ENCODE measurements around the gene TMEM212. TPM values are rescaled to one million over a fixed set of nuclear protein-coding genes. Genes with fewer than 3 reads are reported as not detected.

The TMEM212 gene
- total RNA-seq, 1 donor from 2014 or later, result not detected

DNA sequence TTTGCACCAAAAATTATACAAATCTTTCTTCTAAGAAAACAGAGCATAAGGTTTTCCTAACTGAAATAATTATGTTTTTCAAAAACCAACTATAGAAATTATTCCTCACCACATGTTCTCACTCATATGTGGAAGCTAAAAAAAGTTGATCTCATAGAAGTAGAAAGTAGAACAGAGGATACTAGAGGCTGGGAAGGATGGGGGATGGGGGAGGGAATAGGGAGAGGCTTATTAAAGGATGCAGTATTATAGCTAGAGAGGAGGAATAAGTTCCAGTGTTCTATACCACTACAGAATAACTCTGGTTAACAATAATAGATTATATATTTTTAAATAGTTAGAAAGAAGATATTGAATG, 12.7 kb upstream of the TMEM212 start:
- intact Hi-C loops (cut with DNase I), result loop anchor here (5.0 to 10.0 kb wide), 2 partner anchors 183 to 504 kb away; no protein-coding TSS in a partner anchor
- no peak for DNase-seq (ENCODE audit: low spot score)

DNA sequence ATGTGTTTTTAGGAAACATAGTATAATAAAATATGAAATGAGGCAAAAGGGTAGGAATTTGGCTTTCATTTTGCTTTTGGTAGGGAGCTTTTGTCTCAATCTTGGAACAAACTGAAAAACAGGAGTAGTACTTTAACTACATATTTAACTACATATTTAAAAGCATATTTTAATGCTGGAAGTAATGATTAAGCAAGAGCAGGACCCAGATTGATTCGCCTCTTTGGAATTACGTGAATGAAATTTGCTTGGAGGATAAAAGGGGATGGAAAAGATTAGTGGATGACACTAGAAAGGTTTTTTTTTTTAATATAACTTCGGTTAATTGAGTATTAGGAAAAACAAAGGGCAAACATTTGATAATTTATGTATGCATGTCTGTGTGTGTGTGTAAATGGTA, 11.2 kb upstream of the TMEM212 start:
- intact Hi-C loops (cut with DNase I), result loop anchor here (5.0 to 10.0 kb wide), 2 partner anchors 185 to 503 kb away; no protein-coding TSS in a partner anchor
- no peak for DNase-seq (ENCODE audit: low spot score)

DNA sequence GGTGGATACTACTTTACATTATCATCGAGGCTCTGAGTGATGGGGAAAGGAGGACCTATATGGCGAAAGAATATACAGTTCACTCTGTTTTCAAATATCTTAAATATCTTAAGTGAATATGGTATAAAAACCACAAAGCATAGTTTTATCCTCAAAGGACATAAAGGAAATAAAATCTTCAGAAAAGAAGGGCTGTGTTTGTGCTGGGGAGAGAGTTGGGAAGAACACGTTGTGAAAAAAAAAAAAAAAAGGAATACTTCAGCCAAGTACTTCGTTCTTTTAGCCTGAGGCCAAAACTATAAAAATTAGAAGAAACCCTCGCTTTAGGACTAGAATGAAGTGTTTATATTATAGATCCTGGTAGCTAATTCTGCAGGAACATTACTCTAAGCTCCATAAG, 10.2 kb upstream of the TMEM212 start:
- intact Hi-C loops (cut with DNase I), result loop anchor here (5.0 to 10.0 kb wide), 2 partner anchors 186 to 502 kb away; no protein-coding TSS in a partner anchor
- DNase-seq (ENCODE audit: low spot score), result no peak

DNA sequence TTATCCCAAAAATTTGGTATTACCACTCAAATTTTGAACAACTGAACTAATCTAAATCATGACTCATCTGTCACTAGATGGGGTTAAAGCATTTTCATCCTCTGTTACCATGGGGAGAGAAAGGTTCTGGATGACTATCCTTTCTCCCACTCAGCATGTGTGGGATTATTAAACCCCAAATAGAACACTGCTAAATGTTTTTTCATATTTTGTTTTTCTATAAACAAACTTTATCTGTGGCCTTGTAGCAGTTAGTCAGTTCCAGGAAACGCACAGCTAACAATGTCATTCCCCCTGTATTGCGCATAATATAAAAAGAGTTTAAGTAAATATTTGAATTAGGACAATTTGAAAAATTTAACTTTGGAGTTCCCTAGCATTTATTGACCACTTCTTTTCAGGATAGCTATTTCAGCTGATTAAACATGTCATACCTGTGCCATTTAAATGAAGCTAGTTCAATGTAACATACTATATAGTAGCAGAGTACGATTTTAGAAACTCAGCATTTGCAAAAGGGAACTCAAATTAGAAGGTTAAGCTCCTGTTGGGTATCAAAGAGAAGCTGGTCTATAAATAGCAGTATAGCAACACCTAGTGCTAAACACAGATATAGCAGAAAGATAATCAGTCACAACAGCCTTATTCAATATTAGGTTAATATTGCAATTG, 9.2 kb upstream of the TMEM212 start:
- DNase-seq (ENCODE audit: low spot score), result no peak
- intact Hi-C loops (cut with DNase I), result loop anchor here (5.0 to 10.0 kb wide), 2 partner anchors 187 to 501 kb away; no protein-coding TSS in a partner anchor

DNA sequence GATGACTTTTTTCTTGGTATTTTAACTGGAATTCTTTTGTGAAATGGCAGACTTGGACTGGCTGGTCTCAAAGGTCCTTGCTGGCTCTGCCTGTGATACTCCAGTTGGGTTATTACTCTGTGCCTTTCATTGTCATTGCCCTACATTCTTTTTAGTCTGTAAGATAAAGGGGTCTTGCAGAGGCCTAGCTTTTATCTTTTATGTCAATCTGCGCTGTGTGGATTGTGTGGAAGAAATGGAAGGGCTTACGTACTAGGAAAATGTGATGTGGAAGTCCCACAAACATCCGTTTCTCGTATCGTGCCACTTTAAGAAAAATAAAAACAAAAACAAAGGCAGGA, 8.7 kb upstream of the TMEM212 start:
- intact Hi-C loops (cut with DNase I), result loop anchor here (5.0 to 10.0 kb wide), 2 partner anchors 187 to 500 kb away; no protein-coding TSS in a partner anchor

DNA sequence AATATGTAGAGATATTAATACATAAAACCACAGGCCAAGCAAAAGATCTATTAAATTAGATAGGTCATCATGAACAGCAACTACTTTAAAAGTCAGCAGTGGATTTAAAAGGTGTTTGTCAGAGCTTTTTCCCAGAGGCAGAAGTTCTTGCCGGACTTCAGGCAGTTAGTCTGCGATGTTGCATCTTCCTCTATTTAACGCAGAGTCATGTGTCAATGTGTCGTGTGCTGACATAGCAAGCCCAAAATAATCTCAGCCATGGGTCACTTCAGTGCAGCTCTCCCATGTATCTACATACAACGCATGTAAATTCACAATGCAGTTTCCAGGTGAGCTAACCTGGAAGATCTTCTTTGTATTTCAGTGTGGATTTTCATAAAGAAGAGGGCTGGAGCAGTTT, 8.0 kb upstream of the TMEM212 start:
- DNase-seq (ENCODE audit: low spot score), result no peak
- intact Hi-C loops (cut with DNase I), result loop anchor here (5.0 to 10.0 kb wide), 2 partner anchors 207 to 500 kb away; no protein-coding TSS in a partner anchor

More for the DNA sequence above, 8.7 kb upstream of the TMEM212 start:
- DNase-seq (ENCODE audit: low spot score), result no peak

DNA sequence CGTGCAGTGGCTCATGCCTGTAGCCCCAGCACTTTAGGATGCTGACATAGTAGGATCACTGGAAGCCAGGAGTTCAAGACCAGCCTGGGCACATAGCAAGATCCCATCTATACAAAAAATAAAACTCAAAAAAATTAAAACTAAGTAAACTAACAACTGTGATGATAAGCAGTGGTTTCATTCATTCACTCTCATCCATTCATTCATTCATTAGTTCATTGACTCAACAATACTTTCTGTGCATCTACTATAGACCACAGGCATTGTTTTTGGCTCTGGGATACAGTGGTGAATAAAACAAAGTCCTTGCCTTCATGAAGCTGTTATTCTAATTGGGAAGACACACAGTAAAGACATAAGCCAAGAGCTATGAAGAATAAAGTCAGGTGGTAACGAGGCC, 7.5 kb upstream of the TMEM212 start:
- intact Hi-C loops (cut with DNase I), result loop anchor here (5.0 to 10.0 kb wide), 2 partner anchors 207 to 499 kb away; no protein-coding TSS in a partner anchor
- DNase-seq (ENCODE audit: low spot score), result no peak

DNA sequence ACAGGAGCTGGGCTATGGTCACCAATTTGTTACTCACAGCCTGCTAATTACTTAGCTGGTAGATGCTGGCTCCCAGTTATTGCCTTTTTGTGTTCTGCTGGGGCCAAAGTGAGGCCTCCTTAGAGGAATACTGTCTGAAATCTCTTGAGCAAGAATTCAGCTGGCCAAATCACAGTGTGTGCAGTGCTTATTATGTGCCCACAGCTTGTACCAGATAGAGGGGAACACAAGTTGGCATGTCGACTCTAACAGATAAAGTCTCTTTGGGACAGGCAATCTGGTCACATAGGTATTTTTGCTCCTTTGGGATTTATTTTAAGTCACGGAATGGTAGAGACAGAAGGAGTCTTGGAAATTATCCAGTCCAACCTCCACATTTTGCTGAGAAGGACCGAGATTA, 6.3 kb upstream of the TMEM212 start:
- DNase-seq (ENCODE audit: low spot score), result no peak
- intact Hi-C loops (cut with DNase I), result loop anchor here (5.0 to 10.0 kb wide), 2 partner anchors 205 to 498 kb away; no protein-coding TSS in a partner anchor

DNA sequence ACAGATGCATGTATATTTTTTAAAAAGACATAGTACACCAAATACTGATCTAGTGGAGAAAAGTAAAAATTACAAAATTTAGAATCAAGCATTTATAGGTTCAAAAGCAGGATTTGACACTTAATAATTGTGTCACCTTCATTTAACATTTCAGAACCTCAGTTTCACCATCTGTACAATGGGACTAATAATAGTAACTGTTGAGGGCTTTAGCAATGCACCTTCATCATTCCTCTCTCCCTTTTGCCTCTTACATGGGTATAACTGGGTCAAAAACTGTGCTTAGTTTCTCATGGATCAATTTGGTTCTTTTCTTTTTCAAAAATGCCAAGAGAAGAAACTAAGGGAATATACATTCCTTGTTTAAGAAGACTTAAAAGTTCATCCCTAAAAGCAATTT, 5.5 kb upstream of the TMEM212 start:
- DNase-seq (ENCODE audit: low spot score), result no peak
- intact Hi-C loops (cut with DNase I), result loop anchor here (2.0 to 10.0 kb wide), 3 partner anchors 129 to 497 kb away; no protein-coding TSS in a partner anchor

DNA sequence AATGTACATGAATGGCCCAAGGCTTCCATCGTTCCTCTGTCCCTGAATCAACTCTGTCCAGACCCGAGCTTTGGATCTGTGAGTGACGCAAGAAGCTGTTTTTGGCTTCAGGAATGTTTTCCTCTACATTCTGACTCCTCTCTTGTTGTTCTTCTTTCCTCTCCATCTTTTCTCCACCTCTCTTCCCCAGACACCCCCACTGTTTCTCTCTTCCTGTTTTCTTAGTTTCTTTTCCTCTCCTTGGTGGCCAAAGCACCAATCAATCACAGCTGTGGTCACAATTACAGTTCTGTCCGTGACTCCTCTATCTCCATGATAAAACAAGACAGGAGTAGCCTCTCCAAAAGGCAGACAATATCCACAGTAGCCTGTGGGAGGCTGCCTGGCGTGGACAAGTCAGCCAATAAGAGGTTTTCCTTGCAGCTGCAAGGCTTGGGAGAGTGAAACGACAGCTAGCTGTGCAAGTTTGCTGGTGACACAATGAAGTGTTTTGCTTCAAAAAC, 4.9 kb upstream of the TMEM212 start:
- intact Hi-C loops (cut with DNase I), result loop anchor here (2.0 to 10.0 kb wide), 3 partner anchors 129 to 497 kb away; no protein-coding TSS in a partner anchor
- DNase-seq (ENCODE audit: low spot score), result no peak

DNA sequence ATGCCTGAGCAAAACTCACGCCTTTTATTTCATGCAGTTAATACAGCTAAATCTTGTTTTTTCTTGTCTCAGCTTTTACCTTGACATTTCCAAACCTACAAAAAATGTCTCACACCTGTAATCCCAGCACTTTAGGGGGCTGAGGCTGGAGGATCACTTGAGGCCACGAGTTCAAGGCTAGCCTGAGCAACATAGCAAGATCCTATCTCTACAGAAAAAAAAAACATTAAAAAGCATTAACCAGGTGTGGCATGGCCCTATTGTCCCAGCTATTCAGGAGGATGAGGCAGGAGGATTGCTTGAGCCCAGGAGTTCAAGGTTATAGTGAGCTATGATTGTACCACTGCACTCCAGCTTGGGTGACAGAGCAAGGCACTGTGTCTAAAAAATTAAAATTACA, 3.9 kb upstream of the TMEM212 start:
- no peak for DNase-seq (ENCODE audit: low spot score)
- intact Hi-C loops (cut with DNase I), result loop anchor here (2.0 to 10.0 kb wide), 3 partner anchors 128 to 496 kb away; no protein-coding TSS in a partner anchor

DNA sequence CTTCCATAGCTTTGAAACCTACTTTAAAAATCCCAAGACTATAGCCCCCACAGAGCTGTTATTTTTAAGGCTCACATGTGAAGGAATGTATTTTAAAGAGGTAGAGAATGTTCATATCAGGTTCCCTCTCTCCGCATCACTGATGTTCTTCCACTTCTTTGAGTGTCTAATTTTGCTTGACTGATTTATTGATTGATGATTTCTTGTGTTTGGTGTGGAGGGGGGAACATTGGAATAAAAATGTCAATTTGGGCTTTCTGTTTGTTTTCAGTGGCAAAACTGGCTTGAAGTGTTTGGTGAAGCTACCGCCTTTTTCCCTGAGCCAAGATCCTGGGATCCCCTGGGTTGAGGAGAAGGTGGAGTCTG, 2.7 kb upstream of the TMEM212 start:
- intact Hi-C loops (cut with DNase I), result no loop called here

DNA sequence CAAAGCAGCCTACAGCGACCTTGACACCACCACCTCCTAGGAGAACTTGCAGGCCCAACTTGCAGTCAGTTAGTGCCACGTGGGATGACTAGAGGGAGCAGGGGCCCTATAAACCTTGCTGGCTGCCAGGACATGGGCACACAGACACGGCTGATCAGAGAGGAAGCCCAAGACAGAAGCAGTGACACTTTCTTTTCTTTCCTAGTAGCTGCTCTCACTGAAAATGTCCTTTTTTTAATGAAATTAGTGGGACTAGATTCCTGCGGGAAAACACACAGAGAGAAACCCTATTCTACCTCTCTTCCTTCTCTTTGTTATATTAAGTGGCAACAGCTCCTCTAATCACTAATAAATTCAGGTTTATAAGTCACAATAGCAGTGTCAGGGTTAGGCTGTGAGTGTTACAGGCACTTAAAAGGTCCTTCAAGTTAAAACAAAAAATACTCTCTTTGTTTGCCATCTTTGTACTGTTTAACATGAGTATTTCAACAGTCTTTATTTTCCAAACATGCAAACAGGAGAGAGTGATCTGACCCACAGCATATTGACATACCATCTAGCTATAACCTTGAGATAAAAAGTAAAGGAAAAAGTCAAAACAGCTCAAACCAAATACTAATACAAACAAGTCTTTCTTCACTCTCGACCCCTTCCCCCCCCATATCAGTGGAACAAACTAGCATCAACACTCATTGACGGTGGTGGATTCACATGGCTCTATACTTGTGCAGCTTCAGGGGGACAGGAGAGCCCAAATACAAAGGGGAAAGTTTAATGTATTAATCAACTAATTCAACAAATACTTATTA, 2.1 kb upstream of the TMEM212 start:
- intact Hi-C loops (cut with DNase I), result no loop called here
- no peak for DNase-seq (ENCODE audit: low spot score)

More for the DNA sequence above, 2.7 kb upstream of the TMEM212 start:
- DNase-seq (ENCODE audit: low spot score), result no peak

DNA sequence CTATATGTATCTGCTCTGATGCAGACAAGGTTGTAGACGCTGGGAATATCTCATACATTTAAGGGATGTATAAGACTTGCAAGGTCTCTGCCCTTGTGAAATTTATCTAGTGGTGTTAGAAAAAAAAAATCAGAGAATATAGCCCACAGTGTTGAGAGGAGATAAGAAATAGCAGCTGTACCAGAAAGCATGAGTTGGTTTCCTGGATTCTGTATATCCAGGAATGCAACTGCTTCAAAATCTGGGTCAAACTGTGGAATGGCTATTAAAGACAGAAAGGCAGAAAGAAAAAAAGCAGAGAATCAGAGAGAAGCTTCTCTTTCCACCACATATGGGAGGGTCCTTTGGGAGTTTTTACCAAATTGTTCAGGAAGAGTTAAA, 1.5 kb upstream of the TMEM212 start:
- DNase-seq (ENCODE audit: low spot score), result no peak
- intact Hi-C loops (cut with DNase I), result no loop called here

DNA sequence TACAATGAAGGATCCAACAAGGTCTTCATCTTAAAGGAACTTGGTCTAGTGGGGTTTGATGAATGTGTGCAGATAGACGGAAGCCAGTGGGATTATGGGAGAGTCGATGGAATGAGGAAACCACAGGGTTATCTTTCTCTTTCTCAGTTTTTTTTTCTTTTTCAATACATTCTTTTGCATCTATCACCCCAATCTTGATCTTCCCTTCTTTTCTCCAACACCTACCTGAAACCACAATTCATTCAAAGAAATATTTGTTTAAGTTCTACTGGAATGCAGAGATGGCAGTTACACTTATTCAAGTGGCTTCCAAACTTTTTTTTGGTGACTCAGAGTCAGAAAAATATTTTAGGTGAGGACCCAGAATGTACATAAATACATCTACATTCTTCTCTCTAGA, 1.7 kb downstream of the TMEM212 start:
- no peak for DNase-seq (ENCODE audit: low spot score)
- intact Hi-C loops (cut with DNase I), result no loop called here

DNA sequence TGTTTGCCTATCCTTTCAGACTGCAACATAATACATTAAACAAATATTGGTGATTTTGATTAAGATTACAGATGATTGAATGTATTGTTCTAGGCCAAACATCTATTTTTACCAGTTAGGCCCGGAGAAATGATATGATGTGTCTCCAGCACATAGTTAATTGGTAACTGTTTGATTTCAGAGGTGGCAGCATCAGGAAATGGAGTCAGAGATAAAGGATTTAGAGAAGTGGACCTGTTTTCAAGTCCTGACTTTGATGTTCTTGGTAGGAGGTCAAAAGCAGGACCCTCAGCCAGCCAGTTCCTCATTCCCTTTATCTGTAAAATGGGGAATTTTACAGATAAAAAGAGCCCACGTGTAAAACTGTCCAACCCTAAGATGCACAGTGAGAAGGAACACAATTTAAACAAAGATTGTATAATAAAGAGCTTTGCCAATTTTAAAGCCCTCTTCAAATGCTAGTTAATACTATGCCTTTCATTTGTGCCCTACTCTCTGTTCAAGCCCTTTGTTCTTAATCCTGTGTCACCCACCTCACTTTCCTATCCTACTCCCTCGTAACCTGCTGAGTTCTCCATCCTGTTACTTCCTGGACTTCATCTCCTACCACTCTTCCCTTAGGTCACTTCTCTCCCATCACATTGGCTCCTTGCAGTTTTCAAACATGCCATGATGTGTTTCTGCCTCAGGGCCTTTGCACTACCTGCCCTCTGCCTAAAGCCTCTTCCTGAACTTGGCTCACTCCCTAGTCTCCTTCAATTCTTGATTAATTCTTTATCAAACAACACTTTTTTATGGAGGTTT, 2.5 kb downstream of the TMEM212 start:
- intact Hi-C loops (cut with DNase I), result no loop called here
- DNase-seq (ENCODE audit: low spot score), result no peak

DNA sequence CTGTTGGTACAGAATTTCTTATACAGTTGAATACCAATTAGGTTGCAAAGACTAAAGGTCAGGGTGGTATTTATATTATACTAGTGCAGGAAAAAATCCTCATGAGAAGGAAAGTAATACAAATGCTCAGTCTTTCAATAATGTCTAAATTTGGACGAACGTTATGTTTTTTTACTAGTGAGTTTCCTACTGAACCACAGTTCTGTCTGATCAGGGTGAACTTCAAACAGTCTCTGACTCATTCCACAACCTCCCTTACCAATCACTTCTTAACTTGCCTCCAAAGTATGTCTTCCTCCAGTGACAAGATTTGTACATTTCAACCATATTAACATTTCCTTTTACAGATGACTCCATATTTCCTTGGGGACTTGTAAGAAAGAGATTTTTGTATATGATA, 3.4 kb downstream of the TMEM212 start:
- intact Hi-C loops (cut with DNase I), result no loop called here
- DNase-seq (ENCODE audit: low spot score), result no peak

DNA sequence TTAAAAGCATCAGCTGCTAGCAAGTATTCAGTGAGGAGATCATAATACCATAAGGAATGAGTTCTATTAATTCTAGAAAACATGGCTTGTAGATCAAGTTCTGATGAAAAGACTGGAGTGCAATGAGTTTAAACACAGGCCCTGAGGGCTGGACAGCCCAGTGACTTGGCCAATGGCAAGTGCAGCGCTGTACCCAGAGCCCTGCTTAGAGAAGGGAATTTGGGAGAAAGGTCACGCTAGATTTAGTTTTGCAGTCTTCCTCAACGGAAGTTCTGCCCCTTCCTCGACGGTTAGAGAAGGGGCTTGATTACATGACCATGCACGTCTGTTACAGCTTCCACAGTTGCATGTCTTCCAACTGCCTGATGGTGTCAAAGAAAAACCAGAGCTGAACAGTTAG, 4.0 kb downstream of the TMEM212 start:
- DNase-seq (ENCODE audit: low spot score), result no peak
- intact Hi-C loops (cut with DNase I), result no loop called here

DNA sequence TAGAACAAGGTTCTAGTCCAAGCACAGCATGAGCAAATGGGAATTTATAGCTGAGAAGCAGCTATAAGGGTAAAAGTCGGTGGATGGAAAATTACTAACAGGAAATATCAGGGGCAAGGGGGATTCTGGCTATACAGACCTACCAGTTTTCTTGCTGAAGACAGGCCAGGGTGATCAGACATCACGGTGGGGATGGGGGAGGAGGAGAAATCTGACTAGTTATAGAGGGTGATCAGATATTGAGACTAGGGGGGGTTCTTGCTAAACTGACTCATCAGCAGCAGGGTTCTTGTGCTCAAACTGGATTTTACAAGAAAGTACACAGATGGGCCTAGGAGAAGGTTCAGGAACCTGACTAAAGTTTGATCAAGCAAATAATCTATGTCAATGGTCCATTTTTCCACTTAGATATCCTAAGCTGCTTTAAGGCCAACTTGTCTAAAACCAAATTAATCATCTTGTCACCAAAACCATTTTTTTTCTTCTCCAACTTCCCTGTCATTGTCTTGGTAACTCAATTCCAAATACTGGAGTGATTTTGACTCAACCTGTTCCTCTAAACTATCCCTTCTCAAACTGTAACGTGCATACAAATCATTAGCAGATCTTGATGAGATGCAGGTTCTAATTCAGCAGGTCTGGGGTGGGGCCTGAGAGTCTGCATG, 4.6 kb downstream of the TMEM212 start:
- no peak for DNase-seq (ENCODE audit: low spot score)
- intact Hi-C loops (cut with DNase I), result no loop called here
